Measurements from ENCODE around the gene SVIL.
"Not testable (repeated sequence)": the region's sequence is repeated elsewhere in the genome, so short reads cannot be mapped to it uniquely, and the experiment has no call there.

Gene SVIL

DNA sequence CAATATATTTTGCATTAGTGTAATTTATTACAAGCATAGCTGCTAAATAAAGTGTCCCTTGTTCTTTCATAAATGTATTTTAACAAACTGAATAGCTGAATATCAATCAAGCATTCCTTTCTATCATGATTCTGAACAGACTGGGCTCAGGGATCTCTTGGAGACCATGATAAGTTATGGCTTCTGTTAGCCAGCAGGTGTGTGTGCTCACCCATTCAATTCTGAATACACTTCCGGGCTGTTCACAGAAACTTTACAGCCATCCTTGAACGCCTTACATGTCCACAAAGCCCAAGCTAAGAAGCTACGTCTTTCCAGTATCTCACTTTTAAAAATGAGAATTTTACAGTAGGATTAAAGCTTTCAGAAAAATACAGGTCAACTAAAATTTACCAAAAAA lies 115.1 kb downstream of the SVIL start:
- DNase-seq, result no peak

DNA sequence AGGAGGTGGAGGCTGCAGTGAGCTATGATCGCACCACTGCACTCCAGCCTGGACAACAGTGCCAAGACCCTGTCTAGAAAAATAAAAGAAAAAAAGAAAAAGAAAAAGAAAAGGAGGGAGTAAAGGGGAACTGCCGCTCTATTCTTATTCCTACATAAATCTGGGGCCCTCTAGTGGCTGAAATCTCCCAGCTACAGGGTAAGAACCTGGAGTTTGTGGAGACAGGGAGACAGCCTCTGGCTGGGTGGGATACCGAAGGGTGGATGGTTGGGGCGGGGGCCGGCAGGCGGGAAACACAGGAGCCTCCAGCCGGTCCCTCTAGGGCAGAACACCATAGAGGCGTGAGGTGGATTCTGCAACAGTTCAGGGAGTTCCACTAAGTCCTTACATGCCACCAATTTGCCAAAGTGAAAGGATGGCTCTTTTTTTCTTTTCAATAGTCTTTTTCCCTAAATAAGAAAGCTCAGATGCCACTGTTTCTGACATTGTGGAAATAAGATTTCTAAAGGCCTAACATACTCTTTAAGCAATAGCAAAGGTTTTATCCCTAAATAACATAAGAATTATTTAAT lies 117.3 kb downstream of the SVIL start:
- DNase-seq, result peak in 3 of 56 donors; percentile 5 to 30 (median 9)

DNA sequence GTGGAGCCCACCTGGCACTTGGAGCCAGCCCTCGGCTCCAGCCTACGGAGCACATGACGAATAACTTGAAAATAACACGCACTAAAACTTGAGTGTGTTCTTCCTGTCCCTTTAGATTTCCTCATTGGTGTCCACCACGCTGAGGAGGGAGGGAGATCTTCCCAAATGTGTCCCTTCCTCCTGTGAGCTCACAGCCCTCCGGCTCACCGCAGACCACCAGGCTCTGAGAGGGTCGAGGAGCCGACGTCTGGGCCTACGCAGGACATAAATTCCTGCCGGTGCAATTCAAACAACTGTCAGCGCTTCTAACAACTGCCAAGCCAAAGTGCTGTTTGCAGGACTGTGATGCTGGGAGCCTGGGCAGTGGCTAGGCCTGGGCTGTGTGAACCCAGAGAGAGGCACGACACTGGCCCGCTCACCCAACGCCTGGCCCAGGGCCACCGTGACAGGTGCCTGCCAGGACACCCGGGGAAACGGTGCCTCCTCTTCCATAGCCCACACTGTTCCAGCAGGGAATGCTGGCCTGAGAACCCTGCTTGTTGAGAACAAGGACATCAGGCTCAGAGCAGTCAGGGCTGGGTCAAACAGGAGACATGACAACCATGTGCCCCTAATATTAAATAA lies 118.3 kb downstream of the SVIL start:
- DNase-seq, result not testable (repeated sequence)

GRCh38 chr10:29515879-29516278 lies 118.9 kb downstream of the SVIL start:
- DNase-seq, result not testable (repeated sequence)

DNA sequence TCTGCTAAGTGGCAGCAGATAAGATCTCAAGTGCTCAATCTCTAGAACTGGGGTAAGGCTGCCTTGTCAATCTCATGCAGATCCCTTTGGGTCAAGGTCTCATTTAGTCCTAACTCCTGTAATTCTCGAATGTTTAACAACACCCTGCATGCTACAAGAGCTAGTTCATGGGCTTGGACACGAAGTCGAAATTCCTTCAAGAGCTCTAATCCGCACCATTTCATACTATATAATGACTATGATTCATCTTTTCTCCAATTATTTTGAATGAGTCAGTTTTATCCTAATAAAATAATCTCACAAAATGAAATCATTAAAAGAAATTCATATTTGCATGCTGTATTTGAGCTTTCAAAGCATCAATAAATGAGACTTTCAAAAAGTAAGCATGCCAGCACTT lies 119.7 kb downstream of the SVIL start:
- DNase-seq, result not testable (repeated sequence)

GRCh38 chr10:29514306-29514705 lies 120.5 kb downstream of the SVIL start:
- no peak for DNase-seq

DNA sequence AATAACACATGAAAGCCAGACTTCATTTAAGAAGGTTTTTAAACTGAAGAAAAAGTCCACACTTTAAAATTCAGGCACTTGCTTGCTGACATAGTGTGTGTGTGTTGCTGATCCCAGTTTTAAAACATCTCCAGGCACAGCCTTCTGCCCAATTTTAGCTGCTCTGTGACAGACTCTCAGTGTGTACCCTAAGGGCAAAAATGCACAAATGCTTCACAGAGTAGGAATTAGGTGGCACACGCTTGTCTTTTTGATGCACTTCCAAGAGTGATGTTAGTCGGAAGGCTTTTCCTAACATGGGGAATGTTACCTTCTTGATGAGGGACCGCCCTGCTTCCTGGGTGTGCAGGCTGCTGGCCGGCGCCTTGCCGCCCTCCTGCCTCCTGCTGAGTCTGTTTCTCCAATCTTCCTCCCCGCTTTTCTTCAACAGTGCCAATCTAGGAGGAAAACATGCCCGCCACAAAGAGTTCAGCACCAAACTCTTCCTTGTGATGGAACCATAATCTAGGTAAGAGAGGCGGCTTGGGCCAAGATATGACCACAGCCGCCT lies 122.3 kb downstream of the SVIL start:
- no peak for DNase-seq

- not testable (repeated sequence) for DNase-seq
These were observed 123.0 kb downstream of the SVIL start for GRCh38 chr10:29511806-29512205.

- DNase-seq, result not testable (repeated sequence)
These were observed 124.2 kb downstream of the SVIL start for GRCh38 chr10:29510483-29511157.

GRCh38 chr10:29508554-29509244 lies 126.1 kb downstream of the SVIL start:
- no peak for DNase-seq

- DNase-seq, result not testable (repeated sequence)
These were observed 127.0 kb downstream of the SVIL start for GRCh38 chr10:29507750-29508149.

DNA sequence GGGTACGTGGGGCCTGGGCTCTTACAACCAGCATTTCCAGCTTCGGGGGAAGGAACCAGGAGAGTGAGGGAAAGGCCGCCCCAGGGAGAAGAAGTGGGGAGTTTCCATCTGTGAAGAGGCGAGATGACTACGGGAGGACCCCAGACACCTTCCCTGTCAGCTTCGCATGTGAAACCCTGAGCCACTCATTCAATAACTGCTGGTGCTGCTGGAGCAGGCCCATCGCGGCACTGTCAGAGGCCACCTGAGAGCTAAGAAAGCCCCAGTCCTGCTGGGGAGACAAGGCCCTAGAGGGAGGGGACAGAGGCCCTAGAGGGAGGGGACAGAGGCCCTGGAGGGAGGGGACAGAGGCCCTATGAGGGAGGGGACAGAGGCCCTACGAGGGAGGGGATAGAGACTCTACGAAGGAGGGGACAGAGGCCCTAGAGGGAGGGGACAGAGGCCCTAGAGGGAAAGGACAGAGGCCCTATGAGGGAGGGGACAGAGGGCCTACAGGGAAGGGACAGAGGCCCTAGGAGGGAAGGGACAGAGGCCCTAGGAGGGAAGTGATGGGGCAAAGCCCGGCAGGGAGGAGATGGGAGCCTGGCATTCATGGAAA lies 128.3 kb downstream of the SVIL start:
- not testable (repeated sequence) for DNase-seq

DNA sequence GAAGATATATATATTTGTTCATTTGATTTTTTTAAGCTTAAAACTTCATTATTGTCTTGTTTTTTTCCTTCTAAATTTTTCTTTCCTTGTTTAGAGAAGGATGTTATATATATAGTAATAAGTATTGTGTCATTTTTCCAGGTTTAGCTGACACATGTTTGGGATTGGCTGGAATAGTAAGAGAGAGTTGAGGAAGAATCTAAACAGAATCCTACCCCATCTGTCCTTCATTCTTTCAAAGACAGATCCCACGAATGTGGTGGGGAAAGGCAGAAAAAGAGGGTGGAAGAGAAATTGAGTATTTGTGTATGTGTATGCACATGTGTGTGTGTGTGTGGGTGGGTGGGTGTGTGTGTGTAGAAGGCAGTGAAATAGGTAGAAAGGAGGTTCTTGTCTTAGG lies 132.4 kb downstream of the SVIL start:
- no peak for DNase-seq

DNA sequence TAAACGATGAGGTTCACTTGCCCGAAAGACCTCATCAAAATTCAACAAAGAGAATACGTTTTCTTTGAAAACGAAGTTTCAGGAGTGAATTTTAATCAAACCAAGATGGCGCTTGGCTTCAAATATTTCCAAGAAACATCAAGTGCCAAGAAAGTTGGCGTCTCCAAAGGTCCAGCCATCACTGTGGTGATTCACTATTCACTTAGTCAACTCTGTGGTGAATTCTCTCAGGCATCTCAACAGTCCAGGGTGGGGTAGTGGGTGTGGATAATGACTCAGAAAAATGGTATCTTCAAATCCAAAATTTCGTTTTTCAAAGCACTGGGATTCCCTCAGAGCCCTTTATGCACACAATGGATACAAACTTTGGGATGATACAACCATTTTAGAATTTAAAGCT lies 133.1 kb downstream of the SVIL start:
- no peak for DNase-seq

DNA sequence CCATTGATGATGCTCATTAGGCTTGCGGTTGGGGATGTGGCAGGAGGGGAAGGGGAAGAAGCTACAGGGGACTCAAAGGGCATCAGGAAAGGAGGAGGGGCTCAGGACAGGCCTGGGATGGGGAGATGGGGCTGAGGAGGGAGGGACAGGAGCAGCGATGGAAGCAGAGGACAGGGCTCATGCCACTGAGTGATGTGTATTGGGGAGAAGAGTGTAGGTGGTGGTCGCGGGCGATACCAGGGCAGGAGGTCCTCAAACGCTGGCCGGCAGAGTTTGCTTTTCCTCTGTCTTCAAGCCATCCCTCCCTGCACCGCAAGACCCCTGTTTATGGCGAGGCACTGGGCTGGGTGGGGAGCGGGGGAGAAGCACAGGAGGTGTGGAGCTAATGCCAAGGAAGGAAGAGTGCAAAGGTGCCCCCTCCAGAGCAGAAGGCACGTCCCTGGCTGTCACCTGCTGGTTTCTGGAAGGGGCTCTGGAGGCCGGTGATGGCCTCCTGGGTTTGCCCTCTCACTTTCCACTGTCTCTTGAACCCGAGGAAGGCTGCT lies 134.7 kb downstream of the SVIL start:
- DNase-seq, result no peak

DNA sequence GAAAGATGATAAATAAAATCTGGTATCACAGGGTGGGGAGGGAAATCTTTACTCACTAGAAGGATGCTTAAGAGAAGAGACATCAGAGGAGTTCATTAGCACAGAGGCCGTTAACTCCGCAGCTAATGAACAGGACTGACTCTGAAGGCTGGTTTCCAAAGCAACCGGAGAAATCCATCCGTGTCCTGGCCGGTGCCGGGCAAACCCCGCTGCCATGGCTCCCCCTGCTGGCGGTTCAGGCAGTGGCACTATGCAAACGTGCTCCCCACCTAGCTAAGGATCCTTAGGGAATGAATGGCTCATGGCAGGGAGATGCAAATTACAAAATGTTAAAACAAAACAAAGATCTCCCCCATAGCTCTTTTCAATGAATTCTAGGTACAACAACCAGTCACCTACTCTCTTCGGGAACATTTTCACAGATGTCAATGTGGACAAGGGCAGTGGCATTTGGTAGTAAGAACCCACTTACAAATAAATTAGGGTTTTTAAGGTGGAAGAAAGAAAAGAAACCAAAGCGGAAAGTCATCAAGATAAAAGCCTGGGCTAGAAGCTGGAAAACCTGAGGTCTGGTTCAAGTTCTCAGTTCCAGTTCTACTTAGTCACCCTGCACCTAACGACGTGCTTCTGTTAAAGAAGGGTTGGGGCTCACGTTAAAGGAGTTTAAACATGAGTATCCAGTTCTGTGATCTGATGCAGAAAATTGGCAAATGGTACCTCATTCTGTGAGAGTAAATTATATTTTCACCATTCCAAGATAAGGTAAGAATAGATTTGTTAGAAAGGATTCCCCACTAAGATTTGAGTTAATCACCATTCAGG lies 138.2 kb downstream of the SVIL start:
- DNase-seq, result peak in 49 of 56 donors; percentile 2 to 78 (median 30)

- no peak for DNase-seq
These were observed 139.4 kb downstream of the SVIL start for GRCh38 chr10:29495366-29495765.

GRCh38 chr10:29493697-29494096 lies 141.1 kb downstream of the SVIL start:
- DNase-seq, result no peak

DNA sequence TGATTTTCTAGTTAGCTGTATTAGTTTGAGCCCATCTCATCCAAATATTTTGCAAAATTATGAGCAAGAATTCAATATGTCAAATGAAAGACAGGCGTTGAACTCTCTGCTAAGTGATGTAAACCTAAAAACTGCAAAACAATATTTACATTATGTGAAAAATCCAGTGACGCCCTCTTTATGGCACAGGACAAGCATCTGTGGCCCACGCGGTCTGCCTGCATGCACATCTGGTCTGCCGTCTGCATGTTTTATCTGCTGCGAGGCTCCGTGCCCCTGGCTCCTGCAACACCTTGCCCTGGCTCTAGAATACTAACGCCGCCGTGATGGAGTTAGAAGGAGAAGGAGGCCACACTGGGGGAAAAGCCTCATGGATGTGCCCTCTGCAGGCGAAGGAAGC lies 142.0 kb downstream of the SVIL start:
- DNase-seq, result no peak

- no peak for DNase-seq
These were observed 142.9 kb downstream of the SVIL start for GRCh38 chr10:29491918-29492317.

Data from nucleus accumbens (tissue), 56 donors.